ENCODE results near the gene SNX1.

SNX1 gene

DNA sequence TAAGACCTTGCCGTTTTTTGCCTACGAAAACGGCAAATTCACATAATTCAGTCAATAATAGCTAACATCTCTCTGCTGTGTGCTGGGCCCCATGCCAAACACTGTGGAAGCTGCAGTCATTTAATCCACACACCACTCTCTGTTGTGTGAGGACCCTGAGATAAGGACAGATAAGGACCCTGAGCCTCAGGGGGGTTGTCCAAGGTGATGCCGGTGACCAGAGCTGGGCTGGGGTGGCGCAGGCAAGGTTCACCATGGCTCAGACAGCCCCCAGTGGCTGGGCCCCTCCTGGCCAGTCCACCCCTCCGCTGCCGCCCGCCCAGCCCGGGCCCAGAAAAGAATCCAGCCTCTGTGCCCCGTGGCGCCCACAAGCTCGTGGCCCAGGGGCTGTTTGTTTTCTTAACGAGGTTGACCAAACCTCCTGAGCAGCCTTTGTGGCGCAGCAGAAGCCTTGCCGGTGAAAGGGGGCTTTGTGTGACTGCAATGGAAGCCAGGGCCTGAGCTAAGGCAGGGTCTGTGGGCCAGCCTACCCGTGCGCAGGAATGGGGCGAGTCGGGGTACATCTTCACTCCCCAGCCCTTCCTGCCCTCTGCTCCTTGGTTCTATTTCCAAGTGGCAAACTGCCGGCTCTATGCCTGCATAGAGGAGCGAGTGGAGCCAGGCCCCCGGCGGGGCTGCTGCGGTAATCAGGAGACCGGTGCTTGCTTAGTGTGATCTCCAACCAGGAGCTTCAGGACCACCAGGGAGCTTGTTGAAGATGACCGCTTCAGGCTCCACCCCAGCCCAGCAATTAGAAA lies 51.3 kb downstream of the SNX1 start:
- no peak for DNase-seq

DNA sequence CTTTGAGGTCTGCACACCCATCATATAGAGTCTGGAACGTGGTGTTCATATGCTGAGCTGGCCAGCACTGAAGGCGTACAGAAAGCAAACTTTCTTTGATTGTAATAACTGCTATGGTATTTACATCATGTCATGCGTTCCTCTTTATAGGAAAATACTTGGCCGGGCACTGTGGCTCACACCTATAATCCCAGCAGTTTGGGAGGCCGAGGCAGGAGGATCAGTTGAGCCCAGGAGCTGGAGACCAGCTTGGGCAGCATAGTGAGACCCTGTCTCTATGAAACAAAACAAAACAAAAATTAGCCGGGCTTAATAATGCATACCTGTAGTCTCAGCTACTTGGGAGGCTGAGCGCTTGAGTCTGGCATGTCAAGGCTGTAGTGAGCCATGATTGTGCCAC lies 52.4 kb downstream of the SNX1 start:
- no peak for DNase-seq

- no peak for DNase-seq
These were observed 52.8 kb downstream of the SNX1 start for GRCh38 chr15:64148581-64148980.

DNA sequence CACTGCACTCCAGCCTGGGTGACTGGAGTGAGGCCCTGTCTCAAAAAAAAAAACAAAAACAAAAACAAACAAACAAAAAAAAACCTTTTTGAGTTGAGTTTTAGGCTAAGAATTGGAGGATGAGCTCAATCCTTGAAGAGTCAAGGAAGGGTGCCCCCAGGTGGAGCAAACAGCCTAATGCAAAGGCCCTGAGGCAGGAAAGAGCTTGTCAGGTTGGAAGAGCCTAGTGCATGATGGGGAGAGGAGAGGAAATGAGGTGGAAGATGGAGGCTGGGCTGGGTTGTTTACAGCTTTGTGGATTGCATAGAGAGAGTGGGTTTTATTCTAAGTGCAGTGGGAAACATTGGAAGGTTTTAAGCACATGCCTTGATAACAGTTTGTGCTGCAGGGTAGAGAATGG lies 53.6 kb downstream of the SNX1 start:
- DNase-seq: peak; percentile 21 to 46

- DNase-seq: no peak
These were observed 54.3 kb downstream of the SNX1 start for GRCh38 chr15:64149893-64150578.

DNA sequence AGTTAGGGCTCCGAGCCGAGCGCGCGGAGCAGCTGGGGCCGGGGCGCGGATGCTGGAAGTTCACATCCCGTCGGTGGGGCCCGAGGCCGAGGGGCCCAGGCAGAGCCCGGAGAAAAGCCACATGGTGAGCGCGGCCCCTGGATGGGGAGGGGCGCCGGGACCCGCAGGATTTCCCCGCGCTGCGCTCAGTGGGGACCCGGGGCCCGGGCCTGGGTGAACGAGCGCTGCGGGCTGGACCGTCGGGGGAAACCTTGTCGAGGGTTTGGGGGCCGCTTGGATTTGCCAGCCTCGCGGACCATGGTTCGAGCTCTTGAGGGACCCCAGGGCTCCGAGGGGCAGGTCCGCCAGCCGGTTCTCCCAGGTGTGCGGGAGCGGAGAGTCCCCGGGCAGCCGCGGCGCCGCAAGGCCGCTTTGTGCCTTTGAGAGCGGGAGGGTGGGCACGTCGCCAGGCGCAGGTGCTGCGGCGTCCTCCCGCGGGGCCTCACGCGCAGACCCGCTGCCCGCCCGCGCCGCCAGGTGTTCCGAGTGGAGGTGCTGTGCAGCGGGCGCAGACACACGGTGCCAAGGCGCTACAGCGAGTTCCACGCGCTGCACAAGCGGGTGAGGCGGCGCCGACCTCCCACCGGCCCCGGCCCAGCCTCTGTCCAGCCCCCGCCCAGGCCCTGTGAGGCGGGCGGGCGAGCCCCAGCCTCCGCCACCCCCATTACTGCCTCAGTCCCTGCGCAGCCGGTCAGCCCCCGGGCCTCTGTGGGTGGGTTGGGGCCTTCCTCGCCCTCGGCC lies 56.1 kb downstream of the SNX1 start, which contains the start of gene SNX22:
TSS of gene SNX22 (plus strand) at position 5 of the 780 bp plus-strand sequence. CDS start at position 50, 45 bp downstream.
- DNase-seq: no peak

DNA sequence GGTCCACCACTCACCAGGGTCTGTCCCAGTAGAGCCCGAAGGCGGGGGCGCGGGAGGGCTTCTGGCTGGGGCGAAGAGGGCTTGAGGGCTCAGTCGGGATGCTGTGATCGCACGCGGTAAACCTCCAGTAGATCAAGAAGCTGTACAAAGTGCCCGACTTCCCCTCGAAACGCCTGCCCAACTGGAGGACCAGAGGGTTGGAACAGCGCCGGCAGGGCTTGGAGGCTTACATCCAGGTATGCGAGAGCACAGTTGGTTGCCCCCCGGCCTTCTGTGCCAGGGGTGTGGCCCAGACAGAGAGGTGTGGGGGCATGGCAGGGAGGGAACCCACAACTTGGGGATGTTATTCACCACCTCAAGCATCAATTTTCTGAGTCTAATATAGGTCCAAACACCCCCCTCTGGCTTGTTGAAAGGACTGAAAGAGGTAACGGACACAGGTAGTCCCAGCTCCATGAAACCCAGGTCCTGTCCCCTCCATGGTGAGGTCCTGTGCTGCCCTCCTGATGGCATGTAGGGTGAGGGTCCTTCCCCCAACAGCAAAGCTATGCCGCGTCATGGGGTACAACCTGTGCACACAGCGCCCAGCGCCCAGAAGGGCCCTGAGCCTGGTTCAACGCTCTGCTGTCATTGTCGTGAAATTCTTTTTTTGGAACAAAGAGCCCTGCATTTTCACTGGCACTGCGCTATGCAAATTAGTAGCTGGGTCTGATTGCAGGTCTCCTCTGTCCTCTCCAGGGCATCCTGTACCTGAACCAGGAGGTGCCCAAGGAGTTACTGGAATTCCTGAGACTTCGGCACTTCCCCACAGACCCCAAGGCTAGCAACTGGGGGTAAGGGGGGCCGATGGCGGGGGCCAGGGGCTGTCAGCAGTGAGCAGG lies 57.0 kb downstream of the SNX1 start:
- no peak for DNase-seq

- DNase-seq: peak; percentile 72 to 87
These were observed 57.9 kb downstream of the SNX1 start for GRCh38 chr15:64153480-64154367.

GRCh38 chr15:64155802-64156651 lies 60.2 kb downstream of the SNX1 start:
- DNase-seq: no peak

DNA sequence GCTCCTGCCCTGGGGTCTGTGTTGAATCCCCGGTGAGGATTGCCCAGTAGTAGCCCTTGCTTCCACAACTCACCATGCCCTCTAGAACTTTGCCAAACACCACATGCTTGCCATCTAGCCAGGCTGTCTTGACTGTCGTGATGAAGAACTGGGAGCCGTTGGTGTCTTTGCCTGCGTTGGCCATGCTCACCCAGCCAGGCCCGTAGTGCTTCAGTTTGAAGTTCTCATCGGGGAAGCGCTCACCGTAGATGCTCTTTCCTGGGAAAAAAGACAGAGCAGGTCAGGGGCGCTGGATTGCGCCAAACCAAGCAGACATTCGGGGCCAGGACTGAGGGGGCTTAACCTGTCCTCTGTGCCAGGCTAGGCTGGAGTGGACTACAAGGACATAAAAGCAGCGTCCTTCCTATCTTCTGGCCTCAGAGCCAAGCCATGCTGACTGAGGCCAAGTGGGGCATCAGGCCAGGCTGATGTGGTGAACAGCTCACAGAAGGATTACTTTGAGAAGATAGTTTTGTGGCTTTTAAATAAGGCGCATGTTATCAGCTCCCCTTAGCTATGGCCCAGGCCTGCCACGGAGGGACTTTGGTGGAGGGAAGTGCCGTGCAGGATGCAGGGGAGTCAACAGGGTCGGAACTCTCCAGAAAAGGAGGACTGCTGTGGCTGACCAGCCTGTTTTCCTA lies 61.0 kb downstream of the SNX1 start:
- DNase-seq: no peak

- DNase-seq: no peak
These were observed 61.9 kb downstream of the SNX1 start for GRCh38 chr15:64157599-64158125.

GRCh38 chr15:64158363-64159134 lies 62.8 kb downstream of the SNX1 start:
- DNase-seq: no peak

DNA sequence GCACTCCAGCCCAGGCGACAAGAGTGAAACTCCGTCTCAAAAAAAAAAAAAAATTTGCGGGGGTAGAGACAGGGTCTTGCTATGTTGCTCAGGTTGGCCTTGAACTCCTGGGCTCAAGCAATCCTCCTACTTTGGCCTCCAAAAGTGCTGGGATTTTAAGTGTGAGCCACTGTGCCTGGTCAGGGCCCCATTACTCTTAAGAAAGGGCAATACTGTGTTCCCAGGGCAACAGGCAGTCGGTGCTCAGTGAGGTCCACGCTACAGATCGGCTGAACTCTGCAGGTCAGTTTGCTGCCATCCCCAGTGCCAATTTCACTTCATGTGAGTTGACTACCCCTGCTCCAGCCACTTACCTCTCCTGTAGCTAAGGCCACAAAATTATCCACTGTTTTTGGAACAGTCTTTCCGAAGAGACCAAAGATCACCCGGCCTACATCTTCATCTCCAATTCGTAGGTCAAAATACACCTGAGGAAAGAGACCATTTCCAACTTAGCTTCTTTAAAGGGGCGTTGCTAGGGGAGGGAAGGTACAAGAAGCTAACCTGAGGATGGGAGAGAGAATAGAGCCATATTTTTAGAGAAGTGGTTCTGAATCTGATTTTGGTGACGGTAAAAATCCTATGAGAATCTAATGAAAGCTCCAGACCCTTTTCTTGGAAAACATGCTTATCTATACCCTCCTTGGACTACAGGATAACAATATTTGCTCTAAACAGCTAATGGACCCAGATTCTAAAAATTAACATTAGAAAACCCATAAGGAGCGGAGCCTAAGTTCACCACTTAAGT lies 66.1 kb downstream of the SNX1 start:
- no peak for DNase-seq

DNA sequence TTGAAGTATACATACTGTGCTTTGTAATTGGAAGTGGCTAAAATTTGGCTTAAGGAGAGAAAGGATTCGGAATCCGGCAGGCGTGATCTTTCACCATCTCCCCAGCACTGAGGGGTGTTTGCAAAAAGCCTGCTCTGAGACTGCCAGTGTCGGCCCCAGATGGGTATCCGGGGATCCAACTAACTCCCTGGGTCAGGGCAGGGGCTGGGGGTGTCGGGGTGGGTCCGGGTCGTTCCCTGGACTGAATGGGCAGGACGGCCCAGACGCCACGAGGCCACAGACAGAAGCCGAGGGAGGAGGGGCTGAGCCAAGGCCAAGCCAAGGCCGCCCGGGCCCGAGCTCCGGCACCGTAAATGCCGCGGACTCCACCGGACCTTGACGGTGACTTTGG lies 66.7 kb downstream of the SNX1 start:
- no peak for DNase-seq

DNA sequence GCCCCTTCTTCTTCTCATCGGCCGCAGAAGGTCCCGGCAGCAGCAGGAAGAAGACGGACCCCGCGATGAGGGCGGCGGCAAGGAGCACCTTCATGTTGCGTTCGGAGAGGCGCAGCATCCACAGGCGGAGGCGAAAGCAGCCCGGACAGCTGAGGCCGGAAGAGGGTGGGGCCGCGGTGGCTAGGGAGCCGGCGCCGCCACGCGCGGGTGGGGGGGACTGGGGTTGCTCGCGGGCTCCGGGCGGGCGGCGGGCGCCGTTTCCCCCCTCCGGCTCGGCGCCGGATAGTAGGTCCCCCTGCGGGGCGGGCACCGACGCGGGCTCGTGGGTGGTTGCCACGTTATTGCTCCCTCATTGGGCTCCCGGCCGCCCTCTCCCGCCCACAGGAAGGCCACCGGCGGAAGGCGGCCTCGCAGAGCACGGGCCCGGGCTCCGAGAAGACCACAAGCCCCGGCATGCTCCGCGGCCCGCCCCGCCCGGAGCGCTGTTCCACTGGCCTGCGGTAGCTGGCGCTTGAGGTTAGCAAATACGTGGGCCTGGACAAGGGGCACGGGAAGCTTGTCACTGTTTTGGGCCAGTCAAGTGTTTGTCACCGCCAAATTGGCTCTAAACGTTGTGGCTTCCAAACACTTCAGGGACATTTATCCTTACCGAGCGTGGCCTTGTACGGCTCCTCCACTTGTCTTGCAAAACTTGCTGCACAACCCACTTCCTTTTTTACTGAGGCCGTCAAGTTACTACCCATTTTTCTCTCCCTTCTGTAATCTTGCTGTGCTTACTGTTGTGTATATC lies 67.3 kb downstream of the SNX1 start, which contains the start of gene PPIB:
TSS of gene PPIB (minus strand) at position 154 of the 790 bp plus-strand sequence. CDS start at position 118, 36 bp downstream.
- peak; percentile 90 to 96 for DNase-seq

DNA sequence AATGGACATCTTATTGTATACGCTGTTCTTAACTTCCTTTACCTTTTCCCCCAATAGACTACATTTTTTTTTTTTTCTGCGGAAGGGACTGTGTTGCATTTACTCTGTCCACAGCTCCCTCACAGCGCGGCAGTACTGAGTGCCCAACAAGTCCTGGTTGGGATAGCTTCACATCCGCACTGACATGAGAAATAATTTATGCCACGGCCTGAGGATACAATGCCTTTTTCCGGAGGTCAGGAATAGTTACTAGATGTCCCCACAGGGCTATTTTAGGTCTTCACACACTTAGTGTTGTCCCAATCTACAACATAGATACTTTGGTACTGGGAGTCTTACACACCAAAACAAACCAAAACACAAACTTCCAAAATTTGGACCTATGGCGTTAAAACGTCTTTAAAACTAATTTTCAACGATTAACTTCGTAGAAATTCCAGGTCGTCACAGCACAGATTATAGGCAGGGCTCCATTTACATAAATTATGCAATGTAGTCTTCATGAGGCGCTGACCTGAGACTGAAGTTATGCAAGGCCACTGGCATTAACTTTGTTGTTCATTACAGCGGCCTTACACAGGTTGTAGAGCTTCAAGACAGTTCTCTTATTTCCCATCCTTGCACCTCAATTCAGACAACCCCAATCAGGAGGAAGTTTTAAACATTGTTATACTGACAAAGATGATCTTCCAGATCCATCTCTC lies 68.0 kb downstream of the SNX1 start:
- DNase-seq: no peak
